ENCODE measurements around the gene BGLAP. TPM values are rescaled to one million over a fixed set of nuclear protein-coding genes. Genes with fewer than 3 reads are reported as not detected.

BGLAP gene
- total and polyA plus RNA-seq, 7 donors: 0.33 to 0.44 (median 0.34) TPM; not detected in 4

DNA sequence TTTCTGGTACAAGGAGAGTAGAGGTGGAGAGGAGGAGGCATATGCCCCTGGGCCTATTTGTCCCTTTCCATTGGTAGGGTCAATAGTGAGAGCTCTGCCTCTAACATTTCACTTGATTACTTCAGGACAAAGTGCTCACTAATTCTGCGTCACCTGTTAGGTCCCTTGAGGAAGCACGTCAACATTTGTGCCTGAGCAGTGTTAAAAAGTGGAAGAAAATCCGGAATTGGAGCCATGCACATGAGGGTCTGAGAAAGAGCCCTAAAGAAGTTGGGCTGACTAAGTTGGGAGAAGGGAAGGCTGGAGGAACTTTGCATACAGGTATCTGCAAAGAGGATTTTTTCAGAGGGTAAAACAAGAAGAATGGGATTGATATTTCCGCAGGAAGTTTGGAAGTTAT lies 46.1 kb upstream of the BGLAP start:
- no peak for DNase-seq
- H3K27me3 ChIP-seq (ENCODE audit: insufficient read depth in 3 of 3, low read length in 2 of 3): no peaks in the 10 kb centered on the region
- peaks cover 36% of the 10 kb centered on the region for H3K4me1 ChIP-seq
- no peaks in the 10 kb centered on the region for H3K9me3 ChIP-seq
- H3K27ac ChIP-seq: no peak overlapping the region
- H3K36me3 ChIP-seq (ENCODE audit: insufficient read depth in 1 of 2, low read depth in 1 of 2): peaks cover 10 to 34% of the 10 kb centered on the region in 2 donors
- intact Hi-C loops (cut with DNase I): loop anchor here in 1 of 2 donors (2.0 kb wide), 1 partner anchor 17 kb away; the partner anchor contains the start of gene PMF1
- no peak overlapping the region for H3K4me3 ChIP-seq
- 61 to 73% (median 65%) methylated on average over 4 of the region's 4 CpGs for WGBS, 3 donors
- TF ChIP-seq, protein P1, sequence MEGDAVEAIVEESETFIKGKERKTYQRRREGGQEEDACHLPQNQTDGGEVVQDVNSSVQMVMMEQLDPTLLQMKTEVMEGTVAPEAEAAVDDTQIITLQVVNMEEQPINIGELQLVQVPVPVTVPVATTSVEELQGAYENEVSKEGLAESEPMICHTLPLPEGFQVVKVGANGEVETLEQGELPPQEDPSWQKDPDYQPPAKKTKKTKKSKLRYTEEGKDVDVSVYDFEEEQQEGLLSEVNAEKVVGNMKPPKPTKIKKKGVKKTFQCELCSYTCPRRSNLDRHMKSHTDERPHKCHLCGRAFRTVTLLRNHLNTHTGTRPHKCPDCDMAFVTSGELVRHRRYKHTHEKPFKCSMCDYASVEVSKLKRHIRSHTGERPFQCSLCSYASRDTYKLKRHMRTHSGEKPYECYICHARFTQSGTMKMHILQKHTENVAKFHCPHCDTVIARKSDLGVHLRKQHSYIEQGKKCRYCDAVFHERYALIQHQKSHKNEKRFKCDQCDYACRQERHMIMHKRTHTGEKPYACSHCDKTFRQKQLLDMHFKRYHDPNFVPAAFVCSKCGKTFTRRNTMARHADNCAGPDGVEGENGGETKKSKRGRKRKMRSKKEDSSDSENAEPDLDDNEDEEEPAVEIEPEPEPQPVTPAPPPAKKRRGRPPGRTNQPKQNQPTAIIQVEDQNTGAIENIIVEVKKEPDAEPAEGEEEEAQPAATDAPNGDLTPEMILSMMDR (IDR thresholded peaks at IDR 0.05): no peak
- no peak for ATAC-seq

DNA sequence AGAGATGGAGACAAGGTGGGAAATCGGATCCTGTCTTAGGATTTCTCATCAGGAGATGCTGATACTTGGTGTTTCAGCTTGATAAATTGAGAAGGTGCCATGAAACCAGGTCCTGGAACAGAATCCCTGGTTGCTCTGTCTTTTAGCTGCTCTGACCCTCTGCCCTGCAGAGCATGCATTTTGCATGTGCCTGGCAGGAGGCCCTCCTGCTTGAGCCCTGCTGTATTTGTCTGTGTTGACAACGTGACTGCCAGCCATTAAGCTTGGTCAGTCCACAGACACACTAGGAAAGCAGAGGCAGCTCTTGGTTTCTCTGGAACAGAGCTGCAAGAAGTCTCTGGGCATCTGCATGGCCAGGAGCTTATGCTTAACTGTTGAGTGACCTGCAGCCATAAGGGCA lies 45.5 kb upstream of the BGLAP start:
- H3K4me1 ChIP-seq: peaks cover 35% of the 10 kb centered on the region
- TF ChIP-seq, protein P1 (IDR thresholded peaks at IDR 0.05): no peak
- peak overlapping the region; percentile 5 for H3K27ac ChIP-seq
- 49 to 61% (median 59%) methylated on average over 2 of the region's 2 CpGs for WGBS, 3 donors
- H3K9me3 ChIP-seq: no peaks in the 10 kb centered on the region
- no peak for ATAC-seq
- DNase-seq: no peak
- peaks cover 10 to 40% of the 10 kb centered on the region in 2 donors for H3K36me3 ChIP-seq (ENCODE audit: insufficient read depth in 1 of 2, low read depth in 1 of 2)
- no peaks in the 10 kb centered on the region for H3K27me3 ChIP-seq (ENCODE audit: insufficient read depth in 3 of 3, low read length in 2 of 3)
- H3K4me3 ChIP-seq: no peak overlapping the region
- intact Hi-C loops (cut with DNase I): loop anchor here in 1 of 2 donors (2.0 kb wide), 1 partner anchor 16 kb away; the partner anchor contains the start of gene PMF1

- no peaks in the 10 kb centered on the region for H3K27me3 ChIP-seq (ENCODE audit: insufficient read depth in 3 of 3, low read length in 2 of 3)
- DNase-seq (no peak), ATAC-seq (no peak)
- H3K36me3 ChIP-seq (ENCODE audit: insufficient read depth in 1 of 2, low read depth in 1 of 2): peaks cover 14 to 54% of the 10 kb centered on the region in 2 donors
- WGBS, 3 donors: 81 to 85% (median 83%) methylated on average over 5 of the region's 5 CpGs
- TF ChIP-seq, protein P1 (IDR thresholded peaks at IDR 0.05): no peak
- intact Hi-C loops (cut with DNase I): no loop called here
- H3K4me1 ChIP-seq: peaks cover 26% of the 10 kb centered on the region
- H3K9me3 ChIP-seq: no peaks in the 10 kb centered on the region
- no peak overlapping the region for H3K4me3 ChIP-seq
- H3K27ac ChIP-seq: no peak overlapping the region
Measured at GRCh38 chr1:156198831-156199349, 43.1 kb upstream of the BGLAP start.

GRCh38 chr1:156200044-156200443 lies 41.9 kb upstream of the BGLAP start:
- Histone ChIP-seq H3K9me3 (no peaks in the 10 kb centered on the region), H3K36me3 (ENCODE audit: insufficient read depth in 1 of 2, low read depth in 1 of 2) (peaks cover 14 to 54% of the 10 kb centered on the region in 2 donors), H3K27me3 (ENCODE audit: insufficient read depth in 3 of 3, low read length in 2 of 3) (no peaks in the 10 kb centered on the region), H3K4me3 (no peak overlapping the region), H3K27ac (no peak overlapping the region), H3K4me1 (peaks cover 20% of the 10 kb centered on the region)
- ATAC-seq (no peak), DNase-seq (no peak)
- intact Hi-C loops (cut with DNase I): no loop called here
- TF ChIP-seq, protein P1 (IDR thresholded peaks at IDR 0.05): no peak
- 91 to 94% (median 93%) methylated on average over 8 of the region's 8 CpGs for WGBS, 3 donors

- DNase-seq (no peak), ATAC-seq (no peak)
- Histone ChIP-seq H3K4me3 (no peak overlapping the region), H3K36me3 (ENCODE audit: insufficient read depth in 1 of 2, low read depth in 1 of 2) (peaks cover 6 to 60% of the 10 kb centered on the region in 2 donors), H3K4me1 (no peaks in the 10 kb centered on the region), H3K27ac (no peak overlapping the region), H3K9me3 (no peaks in the 10 kb centered on the region), H3K27me3 (ENCODE audit: insufficient read depth in 3 of 3, low read length in 2 of 3) (no peaks in the 10 kb centered on the region)
- TF ChIP-seq, protein P1 (IDR thresholded peaks at IDR 0.05): no peak
- intact Hi-C loops (cut with DNase I): no loop called here
Measured at GRCh38 chr1:156203331-156203730, 38.7 kb upstream of the BGLAP start.
